ENCODE measurements around the gene DYNLT2.

The DYNLT2 gene

GRCh38 chr6:169778646-169779045 is 27.3 kb upstream of the DYNLT2 start:
- DNase-seq (ENCODE audit: low spot score), result no peak
- no peak for TF ChIP-seq CTCF (IDR thresholded peaks at IDR 0.05; ENCODE audit: extremely low read depth, insufficient read depth, missing control alignments)
- in situ Hi-C loops (cut with MboI; ENCODE audit: low pct_unique_long_range_greater_than_20kb, low sequenced_read_pairs, unreplicated experiment), result no loop called here

- TF ChIP-seq CTCF (IDR thresholded peaks at IDR 0.05; ENCODE audit: extremely low read depth, insufficient read depth, missing control alignments), result no peak
- DNase-seq (ENCODE audit: low spot score), result no peak
- in situ Hi-C loops (cut with MboI; ENCODE audit: low pct_unique_long_range_greater_than_20kb, low sequenced_read_pairs, unreplicated experiment), result no loop called here
Measured at GRCh38 chr6:169777896-169778295, 26.5 kb upstream of the DYNLT2 start.

GRCh38 chr6:169776379-169776778 is 25.0 kb upstream of the DYNLT2 start:
- DNase-seq (ENCODE audit: low spot score), result no peak
- in situ Hi-C loops (cut with MboI; ENCODE audit: low pct_unique_long_range_greater_than_20kb, low sequenced_read_pairs, unreplicated experiment), result no loop called here
- TF ChIP-seq CTCF (IDR thresholded peaks at IDR 0.05; ENCODE audit: extremely low read depth, insufficient read depth, missing control alignments), result no peak

- no peak for TF ChIP-seq CTCF (IDR thresholded peaks at IDR 0.05; ENCODE audit: extremely low read depth, insufficient read depth, missing control alignments)
Measured at GRCh38 chr6:169775321-169775720, 23.9 kb upstream of the DYNLT2 start.

GRCh38 chr6:169774347-169774746 is 23.0 kb upstream of the DYNLT2 start:
- in situ Hi-C loops (cut with MboI; ENCODE audit: low pct_unique_long_range_greater_than_20kb, low sequenced_read_pairs, unreplicated experiment), result no loop called here
- TF ChIP-seq CTCF (IDR thresholded peaks at IDR 0.05; ENCODE audit: extremely low read depth, insufficient read depth, missing control alignments), result no peak
- no peak for DNase-seq (ENCODE audit: low spot score)

More at GRCh38 chr6:169775321-169775720, 23.9 kb upstream of the DYNLT2 start:
- no peak for DNase-seq (ENCODE audit: low spot score)
- in situ Hi-C loops (cut with MboI; ENCODE audit: low pct_unique_long_range_greater_than_20kb, low sequenced_read_pairs, unreplicated experiment), result no loop called here

- no peak for DNase-seq (ENCODE audit: low spot score)
- TF ChIP-seq CTCF (IDR thresholded peaks at IDR 0.05; ENCODE audit: extremely low read depth, insufficient read depth, missing control alignments), result no peak
- in situ Hi-C loops (cut with MboI; ENCODE audit: low pct_unique_long_range_greater_than_20kb, low sequenced_read_pairs, unreplicated experiment), result no loop called here
Measured at GRCh38 chr6:169766921-169767736, 15.8 kb upstream of the DYNLT2 start.

All from GM13977 (cell line).